Chondrocyte (in vitro differentiated cells): ENCODE measurements around the gene SCARB1. TPM values are rescaled to one million over a fixed set of nuclear protein-coding genes. Genes with fewer than 3 reads are reported as not detected.
A peak's percentile ranks its signal among the peaks of the same experiment; 100 is the strongest.

Experiments used
- DNase-seq: peaks from one replicate; pipeline ENCODE4 v3.0.0; 2021; ENCODE audit warnings: mixed read lengths, low spot score
- H3K27ac Mint-ChIP-seq: one replicate; pipeline ENCODE4 v1.8.0; 2021; ENCODE audit warnings: mild to moderate bottlenecking, moderate library complexity, mixed read lengths; ENCODE audit not compliant: unreplicated experiment
- H3K27me3 Mint-ChIP-seq: 2 replicates; pipeline ENCODE4 v1.8.0; 2021; ENCODE audit warnings: low read depth, mixed read lengths
- H3K36me3 Mint-ChIP-seq: 2 replicates; pipeline ENCODE4 v1.8.0; 2021; ENCODE audit warnings: low read depth, mixed read lengths
- H3K4me1 Mint-ChIP-seq: 2 replicates; pipeline ENCODE4 v1.8.0; 2021; ENCODE audit warnings: low read depth, mild to moderate bottlenecking, mixed read lengths
- H3K4me3 Mint-ChIP-seq: one replicate; pipeline ENCODE4 v1.8.0; 2021; ENCODE audit warnings: mild to moderate bottlenecking, moderate library complexity, mixed read lengths; ENCODE audit not compliant: unreplicated experiment
- H3K9me3 Mint-ChIP-seq: 2 replicates; pipeline ENCODE4 v1.8.0; 2021; ENCODE audit warnings: low read depth, mixed read lengths
- total RNA-seq: library from RNA; stranded (reverse); gene quantifications from 3 replicates; pipeline ENCODE4 v1.2.1, GENCODE V29; 2021
- TF ChIP-seq, protein P1 (sequence below): fragments of 200-600 bp; sonication (generic); IDR thresholded peaks from 2 replicates; pipeline ENCODE4 v1.5.0; 2021; ENCODE audit warnings: antibody characterized with exemption, mild to moderate bottlenecking, moderate library complexity

Gene SCARB1
- total RNA-seq, 1 donor from 2014 or later, result 20.1 TPM

DNA sequence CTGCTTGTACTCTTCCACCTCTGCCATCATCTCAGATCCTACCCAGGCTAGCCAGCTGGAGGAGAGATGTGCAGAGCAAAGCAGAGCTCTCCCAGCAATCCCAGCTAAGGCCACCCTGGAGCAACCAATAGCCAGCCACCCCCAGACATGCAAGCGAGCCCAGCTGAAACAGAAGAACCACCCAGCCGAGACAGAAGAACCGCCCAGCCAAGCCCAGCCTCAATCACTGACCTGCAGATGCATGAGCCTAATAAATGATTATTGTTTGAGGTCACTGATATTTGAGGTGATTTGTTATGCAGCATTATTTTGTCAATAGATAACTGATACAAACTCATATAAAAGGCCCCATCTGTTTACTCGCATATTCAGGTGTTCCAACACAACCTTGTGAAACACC is 106.3 kb downstream of the SCARB1 start:
- Mint-ChIP-seq H3K9me3 (peaks cover 12% of the 10 kb centered on the region), H3K4me3 (no peak overlapping the region), H3K27me3 (no peaks in the 10 kb centered on the region), H3K36me3 (peaks cover 3% of the 10 kb centered on the region), H3K4me1 (peaks cover 61% of the 10 kb centered on the region), H3K27ac (no peak overlapping the region)
- DNase-seq, result no peak
- TF ChIP-seq, protein P1, sequence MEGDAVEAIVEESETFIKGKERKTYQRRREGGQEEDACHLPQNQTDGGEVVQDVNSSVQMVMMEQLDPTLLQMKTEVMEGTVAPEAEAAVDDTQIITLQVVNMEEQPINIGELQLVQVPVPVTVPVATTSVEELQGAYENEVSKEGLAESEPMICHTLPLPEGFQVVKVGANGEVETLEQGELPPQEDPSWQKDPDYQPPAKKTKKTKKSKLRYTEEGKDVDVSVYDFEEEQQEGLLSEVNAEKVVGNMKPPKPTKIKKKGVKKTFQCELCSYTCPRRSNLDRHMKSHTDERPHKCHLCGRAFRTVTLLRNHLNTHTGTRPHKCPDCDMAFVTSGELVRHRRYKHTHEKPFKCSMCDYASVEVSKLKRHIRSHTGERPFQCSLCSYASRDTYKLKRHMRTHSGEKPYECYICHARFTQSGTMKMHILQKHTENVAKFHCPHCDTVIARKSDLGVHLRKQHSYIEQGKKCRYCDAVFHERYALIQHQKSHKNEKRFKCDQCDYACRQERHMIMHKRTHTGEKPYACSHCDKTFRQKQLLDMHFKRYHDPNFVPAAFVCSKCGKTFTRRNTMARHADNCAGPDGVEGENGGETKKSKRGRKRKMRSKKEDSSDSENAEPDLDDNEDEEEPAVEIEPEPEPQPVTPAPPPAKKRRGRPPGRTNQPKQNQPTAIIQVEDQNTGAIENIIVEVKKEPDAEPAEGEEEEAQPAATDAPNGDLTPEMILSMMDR, result no peak

DNA sequence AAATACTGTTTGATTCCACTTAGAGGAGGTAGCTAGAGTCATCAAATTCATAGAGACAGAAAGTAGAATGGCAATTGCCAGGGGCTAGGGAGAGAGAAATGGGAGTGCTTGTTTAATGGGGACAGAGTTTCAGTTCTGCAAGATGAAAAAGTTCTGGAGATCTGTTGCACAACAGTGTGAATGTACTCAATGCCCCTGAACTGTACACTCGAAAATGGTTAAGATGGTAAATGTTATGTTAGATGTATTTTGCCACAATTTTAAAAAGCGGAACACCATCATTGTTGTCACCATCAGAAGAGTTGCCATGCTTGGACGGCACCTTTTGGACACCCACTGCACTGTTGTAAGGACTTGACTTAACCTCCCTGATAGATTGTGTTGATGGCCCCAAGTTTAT is 106.9 kb downstream of the SCARB1 start:
- Mint-ChIP-seq H3K36me3 (peaks cover 3% of the 10 kb centered on the region), H3K27me3 (no peaks in the 10 kb centered on the region), H3K4me3 (no peak overlapping the region), H3K27ac (no peak overlapping the region), H3K9me3 (peaks cover 12% of the 10 kb centered on the region), H3K4me1 (peaks cover 57% of the 10 kb centered on the region)
- TF ChIP-seq, protein P1, result no peak
- DNase-seq, result no peak

DNA sequence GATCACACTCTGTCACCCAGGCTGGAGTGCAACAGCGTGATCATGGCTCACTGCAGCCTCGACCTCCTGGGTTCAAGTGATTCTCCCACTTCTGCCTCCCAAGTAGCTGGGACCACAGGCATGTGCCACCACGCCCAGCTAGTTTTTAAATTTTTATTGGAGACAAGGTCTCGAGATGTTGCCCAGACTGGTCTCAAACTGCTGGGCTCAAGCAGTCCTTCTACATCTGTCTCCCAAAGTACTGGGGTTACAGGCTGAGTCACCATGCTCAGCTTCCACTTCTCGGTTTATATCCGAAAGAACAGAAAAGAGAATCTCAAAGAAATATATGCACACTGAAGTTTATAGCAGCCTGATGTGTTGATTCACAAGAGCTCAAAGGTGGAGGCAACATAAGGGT is 107.5 kb downstream of the SCARB1 start:
- Mint-ChIP-seq H3K36me3 (peaks cover 3% of the 10 kb centered on the region), H3K4me1 (peaks cover 51% of the 10 kb centered on the region), H3K27me3 (no peaks in the 10 kb centered on the region), H3K4me3 (no peak overlapping the region), H3K9me3 (peaks cover 12% of the 10 kb centered on the region), H3K27ac (peak overlapping the region; percentile 8)
- TF ChIP-seq, protein P1, result no peak
- DNase-seq, result no peak

GRCh38 chr12:124755801-124756148 is 107.9 kb downstream of the SCARB1 start:
- H3K9me3 Mint-ChIP-seq, result peaks cover 12% of the 10 kb centered on the region
- no peak overlapping the region for H3K4me3 Mint-ChIP-seq
- H3K36me3 Mint-ChIP-seq, result peaks cover 3% of the 10 kb centered on the region
- DNase-seq, result no peak
- H3K4me1 Mint-ChIP-seq, result peaks cover 49% of the 10 kb centered on the region
- peak overlapping the region; percentile 27 for H3K27ac Mint-ChIP-seq
- H3K27me3 Mint-ChIP-seq, result no peaks in the 10 kb centered on the region
- TF ChIP-seq, protein P1, result no peak

GRCh38 chr12:124754949-124755800 is 108.5 kb downstream of the SCARB1 start:
- peak overlapping the region; percentile 27 for H3K27ac Mint-ChIP-seq

More at GRCh38 chr12:124754949-124755800, 108.5 kb downstream of the SCARB1 start:
- peaks cover 3% of the 10 kb centered on the region for H3K36me3 Mint-ChIP-seq
- TF ChIP-seq, protein P1, result no peak
- H3K4me1 Mint-ChIP-seq, result peaks cover 44% of the 10 kb centered on the region
- no peak overlapping the region for H3K4me3 Mint-ChIP-seq
- peaks cover 12% of the 10 kb centered on the region for H3K9me3 Mint-ChIP-seq
- H3K27me3 Mint-ChIP-seq, result no peaks in the 10 kb centered on the region
- no peak for DNase-seq
